HG02840 (cell line): ENCODE results near the gene CAMTA2.

Source experiments
- ATAC-seq: cut with Tn5 transposase; IDR thresholded peaks from one replicate; pipeline ENCODE4 v1.9.1; 2021; ENCODE audit warnings: mild to moderate bottlenecking, moderate library complexity, moderate number of reproducible peaks; ENCODE audit not compliant: unreplicated experiment, low FRiP score

The CAMTA2 gene

DNA sequence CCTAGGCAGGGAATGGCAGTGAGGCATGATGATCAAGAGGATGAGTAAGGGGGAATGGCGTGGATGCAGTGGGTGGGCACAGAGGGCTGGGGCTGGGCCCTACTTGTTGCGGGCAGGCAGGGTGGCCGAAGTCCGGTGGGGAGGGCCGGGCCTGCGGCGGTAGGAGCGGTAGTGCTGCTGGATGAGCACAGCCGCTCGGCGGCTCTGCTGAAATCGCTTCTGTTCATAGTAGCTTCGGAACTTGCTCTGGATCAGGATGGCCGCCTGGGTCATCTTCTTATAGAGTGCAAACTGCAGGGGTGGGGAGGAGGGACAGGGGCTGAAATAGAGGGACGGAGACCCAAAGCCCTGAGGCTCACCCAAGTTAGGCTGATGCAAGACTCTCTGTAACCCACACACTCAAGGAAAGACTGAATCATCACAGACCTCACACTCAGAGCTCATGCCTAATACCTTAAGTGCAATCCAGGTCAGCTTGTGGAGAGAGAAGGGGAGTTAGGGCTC, 18.4 kb downstream of the CAMTA2 start:
- no peak for ATAC-seq

DNA sequence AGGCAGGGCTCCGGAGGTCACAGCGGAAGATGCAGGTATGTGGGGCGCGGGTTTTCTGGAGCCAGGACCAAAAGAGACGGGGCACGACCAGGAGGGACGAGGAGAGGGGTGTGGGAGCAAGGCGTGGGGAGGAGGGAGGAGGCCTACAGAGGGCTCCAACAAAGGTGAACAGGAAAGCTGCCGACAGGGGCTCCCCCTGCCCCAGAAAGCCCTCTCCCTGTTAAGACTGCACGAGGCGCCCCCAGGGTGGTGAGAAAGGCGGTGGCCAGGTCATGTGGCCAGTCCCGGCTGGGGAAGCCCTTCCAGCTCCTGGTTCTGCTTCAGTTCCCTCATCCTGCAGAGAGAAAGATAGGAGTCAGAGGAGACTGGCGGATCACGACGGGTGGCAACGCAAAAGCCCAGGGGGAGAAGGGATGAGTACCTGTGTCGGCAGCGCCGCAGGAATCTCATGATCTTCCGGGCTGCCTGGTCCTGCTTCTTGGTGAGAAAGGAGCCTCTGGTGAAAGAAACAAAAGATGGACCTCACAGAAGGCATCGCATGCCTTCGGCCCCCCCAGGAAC, 18.9 kb downstream of the CAMTA2 start:
- ATAC-seq, result no peak

DNA sequence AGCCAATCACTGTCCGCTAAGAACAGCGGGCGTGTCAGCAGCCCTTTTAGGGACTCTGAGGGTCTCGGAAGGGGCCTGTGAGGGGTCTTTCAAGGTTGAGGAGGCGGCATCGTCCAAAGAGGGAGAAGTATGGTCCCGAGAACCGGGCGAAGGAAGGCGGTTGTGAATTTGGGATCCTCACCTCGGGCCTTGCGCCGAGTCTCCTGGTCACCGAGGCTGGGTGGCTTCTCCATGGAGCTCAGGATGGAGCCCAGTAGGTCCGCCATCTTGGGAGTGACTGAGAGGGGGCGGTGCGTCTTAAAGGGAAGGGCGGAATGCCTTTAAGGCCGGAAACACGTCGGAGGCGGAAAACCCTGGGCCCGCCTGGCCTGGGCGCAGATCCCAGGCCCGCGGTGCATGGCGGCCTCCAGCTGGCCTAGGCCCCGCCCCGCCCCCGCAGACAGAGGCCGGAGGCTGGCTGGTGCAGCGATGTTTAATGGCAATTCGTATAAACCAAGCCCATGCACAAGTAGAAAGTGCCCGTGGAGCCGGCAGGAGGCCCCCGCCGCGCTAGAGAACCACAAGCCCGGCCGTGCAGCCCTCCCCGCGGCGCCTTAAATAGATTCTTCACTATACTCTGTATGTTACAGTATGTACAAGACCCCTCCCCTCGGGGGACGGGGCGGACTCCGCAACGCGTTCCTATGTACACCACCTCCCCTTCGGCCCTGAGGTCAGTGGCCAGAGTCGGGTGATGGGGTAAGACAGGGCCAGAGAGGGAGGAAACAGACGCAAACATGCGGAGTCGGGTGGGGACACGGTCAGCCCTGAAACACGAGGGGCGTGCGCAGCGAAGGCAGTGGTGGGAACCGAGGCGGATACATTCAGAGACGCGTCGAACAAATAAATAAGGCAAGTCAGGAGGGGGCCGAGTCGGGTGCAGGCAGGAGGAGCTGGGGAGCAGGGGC, 19.7 kb downstream of the CAMTA2 start, which contains the start of gene SPAG7:
SPAG7 (minus strand) TSS at position 279 of the 947 bp plus-strand sequence; CDS start at position 266, 13 bp downstream.
- ATAC-seq, result peak; percentile 59

DNA sequence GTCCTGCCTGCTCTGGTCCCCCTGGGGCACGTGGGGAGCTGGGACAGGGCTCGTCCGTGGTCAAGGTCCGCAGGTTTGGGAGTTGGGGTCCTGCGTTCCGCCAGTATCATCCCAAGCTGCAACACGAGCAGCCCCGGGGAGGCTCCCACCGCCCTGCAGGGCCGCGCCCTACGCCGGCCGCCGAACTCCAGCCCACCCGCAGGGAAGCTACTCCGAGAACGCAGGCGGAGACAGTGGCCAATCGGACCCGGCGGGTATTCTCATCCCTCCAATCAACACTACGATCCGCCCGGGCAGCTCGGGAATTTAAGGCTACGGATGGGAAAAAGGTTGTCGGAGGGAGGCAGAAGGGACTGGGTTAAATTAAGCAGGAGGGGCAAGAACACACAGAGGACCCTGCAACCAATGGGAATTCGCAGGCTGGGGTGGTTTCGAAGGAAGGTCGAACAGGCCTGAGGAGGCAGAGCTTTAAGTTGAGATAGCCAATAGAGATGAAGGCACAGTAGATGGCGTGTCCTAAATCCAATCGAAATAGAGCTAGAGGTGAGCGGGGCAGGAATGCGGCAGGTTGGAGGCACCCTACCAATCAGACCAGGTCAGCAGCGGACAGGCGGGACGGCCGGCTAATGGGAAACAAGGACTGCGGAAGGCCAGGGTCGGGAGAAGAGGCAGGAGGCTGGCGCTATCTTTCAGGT, 20.5 kb downstream of the CAMTA2 start:
- peak; percentile 76 for ATAC-seq

- ATAC-seq, result no peak
Observed at GRCh38 chr17:4965311-4965986, 22.0 kb downstream of the CAMTA2 start.

GRCh38 chr17:4960279-4960922, 27.1 kb downstream of the CAMTA2 start:
- no peak for ATAC-seq

GRCh38 chr17:4959261-4959965, 28.1 kb downstream of the CAMTA2 start:
- ATAC-seq, result no peak

DNA sequence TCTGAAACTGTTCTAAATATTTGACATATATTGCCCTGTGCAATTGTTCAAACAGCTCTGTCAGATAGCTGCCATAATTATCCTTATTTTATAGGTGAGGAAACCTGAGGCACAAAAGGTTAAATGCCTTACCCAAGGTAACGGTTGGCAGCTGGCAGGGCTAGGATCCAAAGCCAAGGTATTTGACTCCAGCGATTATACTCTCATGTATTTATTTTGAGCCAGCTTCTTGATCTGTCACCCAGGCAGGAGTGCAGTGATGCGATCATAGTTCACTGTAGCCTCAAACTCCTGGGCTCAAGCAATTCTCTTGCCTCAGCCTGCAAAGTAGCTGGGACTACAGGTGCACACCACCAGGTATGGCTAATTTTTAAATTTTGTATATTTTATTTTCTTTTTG, 29.4 kb downstream of the CAMTA2 start:
- ATAC-seq, result no peak

DNA sequence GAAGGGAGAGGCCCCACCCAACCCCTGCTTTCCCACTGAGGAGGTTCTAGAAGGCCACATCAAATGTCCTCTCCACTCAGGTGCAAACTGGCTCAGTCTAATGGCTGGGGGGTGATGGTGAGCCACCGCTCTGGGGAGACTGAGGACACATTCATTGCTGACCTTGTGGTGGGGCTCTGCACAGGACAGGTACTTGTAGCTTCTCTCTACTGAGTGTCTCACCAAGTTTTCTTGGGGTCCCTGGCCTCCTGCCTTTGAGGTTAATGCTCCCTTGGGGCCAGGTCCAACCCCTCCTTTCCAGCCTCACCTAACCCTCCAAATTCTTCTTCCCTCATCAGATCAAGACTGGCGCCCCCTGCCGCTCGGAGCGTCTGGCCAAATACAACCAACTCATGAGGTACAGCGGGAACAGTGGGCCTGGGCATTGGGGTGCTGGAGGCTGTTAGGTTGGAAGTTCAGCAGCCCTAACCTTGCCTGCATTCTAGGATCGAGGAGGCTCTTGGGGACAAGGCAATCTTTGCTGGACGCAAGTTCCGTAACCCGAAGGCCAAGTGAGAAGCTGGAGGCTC, 30.9 kb downstream of the CAMTA2 start:
- ATAC-seq, result no peak

GRCh38 chr17:4955091-4955490, 32.4 kb downstream of the CAMTA2 start:
- no peak for ATAC-seq

DNA sequence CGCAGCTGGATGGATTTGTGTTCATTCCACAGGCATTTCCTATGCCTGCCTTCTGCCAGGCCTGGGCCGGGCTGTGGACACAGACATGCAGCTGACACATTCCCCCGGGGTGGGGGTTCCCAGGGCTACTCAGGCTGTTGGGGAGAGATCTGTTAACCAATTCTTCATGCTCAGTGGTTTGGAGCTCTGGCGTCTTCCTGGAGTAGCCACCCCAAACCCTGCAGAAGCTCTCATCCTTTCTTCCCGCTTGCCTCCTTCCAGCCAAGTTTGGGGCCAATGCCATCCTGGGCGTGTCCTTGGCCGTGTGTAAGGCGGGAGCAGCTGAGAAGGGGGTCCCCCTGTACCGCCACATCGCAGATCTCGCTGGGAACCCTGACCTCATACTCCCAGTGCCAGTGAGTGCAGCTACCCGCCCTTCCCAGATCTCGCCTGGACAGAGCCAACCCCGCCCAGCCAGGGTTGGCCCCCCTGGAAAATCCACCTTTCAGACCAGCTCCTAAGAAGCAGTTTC, 34.0 kb downstream of the CAMTA2 start:
- ATAC-seq, result no peak

DNA sequence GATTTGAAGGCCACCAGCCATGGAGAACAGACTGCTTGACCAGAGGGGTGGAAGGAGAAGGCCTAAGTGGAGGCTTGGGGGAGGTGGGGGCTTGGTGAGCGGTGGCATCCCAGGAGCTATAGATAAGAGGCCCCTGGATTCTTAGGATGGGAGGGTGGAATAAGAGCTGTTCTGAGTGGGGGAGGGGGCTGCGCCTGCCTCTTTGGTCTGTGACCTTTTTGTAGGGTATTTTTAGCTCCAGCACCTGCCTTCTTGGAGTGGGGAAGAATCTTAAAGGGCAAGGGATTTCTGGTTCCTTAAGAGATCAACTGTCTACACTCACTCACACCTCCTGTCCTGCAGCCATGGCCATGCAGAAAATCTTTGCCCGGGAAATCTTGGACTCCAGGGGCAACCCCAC, 36.0 kb downstream of the CAMTA2 start:
- no peak for ATAC-seq

DNA sequence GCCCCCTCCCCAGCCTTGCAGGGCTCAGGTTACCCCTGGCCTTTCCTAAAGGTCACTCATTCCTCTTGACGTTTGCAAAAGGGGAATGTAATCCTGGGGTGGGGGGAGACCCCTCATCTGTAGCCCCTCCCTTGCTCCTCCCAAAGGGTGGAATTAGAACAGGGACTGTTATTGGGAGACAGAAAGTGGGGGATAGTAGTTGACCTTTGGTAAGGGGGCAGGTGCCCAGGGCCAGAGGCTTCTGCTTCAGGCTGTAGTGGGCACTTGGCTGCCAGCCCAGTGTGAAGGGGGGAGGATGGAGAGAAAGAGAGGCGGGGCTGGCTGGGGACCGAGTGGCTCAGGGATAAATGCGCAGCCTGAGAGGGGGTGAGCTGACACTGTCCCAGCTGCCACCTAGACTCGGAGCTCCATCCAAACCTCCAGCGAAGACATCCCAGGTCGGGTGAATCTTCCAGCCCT, 36.7 kb downstream of the CAMTA2 start, which contains the start of gene ENO3:
ENO3 (plus strand) TSS at position 374 of the 459 bp plus-strand sequence. CDS start 711 bp downstream, outside the sequence.
- ATAC-seq, result no peak

DNA sequence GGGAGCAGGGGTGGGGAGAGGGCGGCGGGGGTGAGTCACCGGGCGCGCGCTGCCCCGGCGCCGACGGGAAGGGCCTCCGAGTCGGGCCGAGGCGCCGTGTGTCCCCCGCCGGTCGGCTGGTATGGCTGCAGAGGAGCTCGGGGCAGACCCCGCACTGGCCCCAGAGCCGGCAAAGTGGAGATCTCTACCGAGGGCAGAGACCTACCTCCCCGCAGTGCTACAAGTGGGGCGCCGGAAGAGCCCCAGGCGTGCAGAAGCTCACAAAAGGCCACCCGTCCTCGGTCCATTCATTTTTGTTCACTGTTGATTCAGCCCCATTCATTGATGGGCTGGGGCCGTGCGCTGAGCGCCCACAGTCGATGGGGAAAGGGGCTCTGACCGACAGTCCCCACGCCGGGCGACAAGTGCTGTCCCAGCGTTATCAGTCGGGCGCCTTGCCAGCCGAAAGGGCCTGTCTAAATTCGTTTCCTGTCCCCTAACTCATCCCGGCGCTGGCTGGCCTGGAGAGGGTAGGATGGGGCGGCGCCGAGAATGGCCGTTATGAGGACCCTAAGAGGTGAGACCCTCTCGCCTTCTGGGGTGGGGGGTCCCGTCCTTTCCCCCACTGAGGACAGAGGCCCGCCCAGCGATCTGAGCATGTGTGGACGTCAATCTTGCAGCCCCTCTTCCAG, 37.3 kb downstream of the CAMTA2 start:
- no peak for ATAC-seq

DNA sequence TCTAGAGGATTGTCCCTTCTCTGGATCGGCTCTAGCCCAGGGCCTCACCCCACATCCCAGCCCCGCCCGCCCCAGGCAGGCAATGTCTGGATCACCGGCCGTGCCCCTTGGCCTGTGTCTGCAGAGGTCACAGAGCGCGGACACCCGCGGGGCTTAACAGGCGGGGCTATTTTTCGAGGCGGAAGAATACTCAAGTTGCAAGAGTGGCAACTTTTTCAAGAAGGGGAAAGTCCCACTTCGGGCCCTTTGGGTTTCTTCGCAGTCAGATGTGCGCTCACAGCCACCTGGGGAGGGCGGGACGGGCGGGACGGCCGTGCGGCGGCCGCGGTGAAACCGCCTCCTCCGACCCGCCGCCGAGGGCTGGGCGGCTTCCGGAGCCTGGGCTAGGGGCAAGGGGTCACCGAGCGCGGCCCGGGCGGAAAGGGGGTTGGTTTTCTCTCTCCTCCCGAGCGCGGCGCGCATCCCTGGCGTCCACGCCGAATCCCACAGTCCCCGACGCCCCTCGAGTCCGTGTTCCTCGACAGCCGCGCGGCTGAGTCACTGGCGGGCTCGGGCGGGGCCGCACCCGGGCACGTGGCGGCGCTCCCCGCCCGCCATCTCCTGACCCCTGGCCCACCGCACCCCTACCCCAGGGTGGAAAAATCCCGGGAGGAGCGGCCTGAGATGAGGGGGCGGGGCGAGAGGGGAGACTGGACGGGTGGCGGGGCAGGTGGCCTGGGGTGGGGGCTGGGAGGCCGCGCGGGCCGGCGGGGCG, 38.0 kb downstream of the CAMTA2 start:
- peak; percentile 30 for ATAC-seq

DNA sequence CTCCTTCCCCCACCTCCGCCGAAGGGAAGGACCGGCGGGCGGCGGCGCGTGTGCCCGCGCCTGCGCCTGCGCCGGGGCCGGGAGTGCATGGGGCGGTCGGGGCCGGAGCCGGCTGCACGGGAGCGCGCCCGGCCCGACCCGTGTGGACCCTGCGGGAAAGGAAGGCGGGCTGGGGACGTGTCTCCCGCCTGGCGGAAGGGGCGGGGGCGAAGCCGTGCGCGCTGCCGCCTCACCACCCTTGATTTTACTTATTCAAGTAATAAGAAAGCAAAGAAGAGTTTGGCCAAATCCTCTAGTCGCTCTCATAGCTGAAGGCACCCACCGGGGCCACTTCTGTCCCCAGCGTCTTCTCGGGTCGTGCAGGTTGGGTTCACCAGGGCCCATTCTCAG, 38.5 kb downstream of the CAMTA2 start:
- ATAC-seq, result peak; percentile 38

- peak; percentile 28 for ATAC-seq
Observed at GRCh38 chr17:4948166-4948930, 39.1 kb downstream of the CAMTA2 start, which contains the start of gene PFN1. PFN1 (minus strand) TSS chr17:4948530; CDS start chr17:4948394, 136 bp downstream.
